GF-D8 (cell line): ENCODE results near the gene SH3RF2.
"Not testable (repeated sequence)": the region's sequence is repeated elsewhere in the genome, so short reads cannot be mapped to it uniquely, and the experiment has no call there.

Experiments used
- DNase-seq: peaks from one replicate; lab custom pipeline; 2025; lab: John Stamatoyannopoulos, UW

Gene SH3RF2

GRCh38 chr5:145936401-145937131 lies at the start of gene SH3RF2:
Gene SH3RF2, plus strand, starts transcription at chr5:145936578. Its CDS starts 1,351 bp downstream, at chr5:145937929.
- DNase-seq = no peak

DNA sequence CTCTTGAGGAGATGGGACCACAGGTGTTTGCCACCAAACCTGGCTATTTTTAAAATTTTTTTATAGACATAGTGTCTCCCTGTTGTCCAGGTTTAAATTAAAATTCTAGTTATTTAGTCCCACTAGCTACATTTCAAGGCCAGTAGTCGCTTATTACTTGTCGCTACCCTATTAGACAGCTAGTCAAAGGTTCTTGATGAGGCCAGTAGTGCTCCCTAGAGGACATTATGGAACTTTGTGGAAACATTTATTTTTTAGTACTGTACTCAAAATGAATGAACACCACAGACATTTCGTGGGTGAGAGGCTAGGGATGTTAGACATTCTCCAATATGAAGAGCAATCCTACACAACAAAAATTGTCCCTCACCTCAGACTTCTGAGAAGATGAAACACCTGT lies 49.2 kb upstream of the SH3RF2 start:
- no peak for DNase-seq

- no peak for DNase-seq
Measured at GRCh38 chr5:145887976-145888574, 48.3 kb upstream of the SH3RF2 start.

- no peak for DNase-seq
Measured at GRCh38 chr5:145889611-145890010, 46.8 kb upstream of the SH3RF2 start.

GRCh38 chr5:145891378-145891777 lies 45.0 kb upstream of the SH3RF2 start:
- not testable (repeated sequence) for DNase-seq

DNA sequence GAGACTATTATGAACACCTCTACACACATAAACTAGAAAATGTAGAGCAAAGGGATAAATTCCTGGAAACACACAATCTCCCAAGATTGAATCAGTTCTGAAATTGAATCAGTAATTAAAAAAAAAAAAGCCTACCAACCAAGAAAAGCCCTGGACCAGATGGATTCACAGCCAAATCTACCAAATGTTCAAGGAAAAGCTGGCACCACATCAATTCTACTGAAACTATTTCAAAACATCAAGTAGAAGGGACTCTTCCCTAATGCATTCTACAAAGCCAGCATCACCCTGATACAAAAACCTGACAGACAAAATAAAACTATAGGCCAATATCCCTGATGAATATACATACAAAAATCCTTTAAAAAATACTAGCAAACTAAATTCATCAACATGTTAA lies 38.2 kb upstream of the SH3RF2 start:
- DNase-seq = no peak

DNA sequence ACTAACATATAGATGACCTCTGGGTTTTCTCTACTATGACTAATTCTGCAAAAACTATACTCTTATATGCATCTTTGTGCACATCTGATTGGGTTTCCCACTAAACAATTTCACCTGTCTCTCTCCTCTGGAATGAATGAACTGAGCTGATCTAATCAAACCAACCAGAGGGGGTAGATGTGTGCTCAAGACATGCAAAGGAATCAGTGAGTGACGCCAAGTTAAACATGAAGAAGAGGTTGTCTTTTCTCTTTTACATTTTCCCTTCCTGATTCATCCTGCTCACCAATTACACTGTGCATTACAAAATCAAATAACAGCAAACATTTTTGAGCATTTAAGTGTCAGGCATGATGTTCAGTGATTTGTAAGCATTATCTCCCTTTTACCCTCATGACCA lies 34.0 kb upstream of the SH3RF2 start:
- no peak for DNase-seq

- no peak for DNase-seq
Measured at GRCh38 chr5:145903113-145903512, 33.3 kb upstream of the SH3RF2 start.

DNA sequence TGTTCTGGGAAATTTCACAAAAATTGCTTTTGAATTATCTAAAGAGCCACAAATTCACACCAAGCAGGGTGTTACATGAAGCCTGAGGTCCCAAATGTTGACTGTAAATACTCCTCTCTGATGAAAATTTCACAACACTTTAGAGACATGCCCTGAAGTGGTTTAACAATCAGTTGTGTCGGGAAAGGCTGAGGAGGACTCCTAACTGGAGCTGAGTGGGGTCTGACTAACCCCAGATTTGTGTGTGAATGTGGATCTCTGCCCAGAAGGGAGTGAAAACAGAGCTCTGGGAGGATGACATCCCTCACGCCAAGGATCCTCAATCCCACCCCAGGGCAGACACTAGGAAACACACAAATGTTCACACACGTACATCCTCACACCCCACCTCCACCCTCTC lies 32.5 kb upstream of the SH3RF2 start:
- no peak for DNase-seq

- DNase-seq = no peak
Measured at GRCh38 chr5:145904743-145905142, 31.6 kb upstream of the SH3RF2 start.

- no peak for DNase-seq
Measured at GRCh38 chr5:145906401-145906800, 30.0 kb upstream of the SH3RF2 start.

GRCh38 chr5:145908206-145908960 lies 28.0 kb upstream of the SH3RF2 start:
- no peak for DNase-seq

- no peak for DNase-seq
Measured at GRCh38 chr5:145911164-145911563, 25.2 kb upstream of the SH3RF2 start.

DNA sequence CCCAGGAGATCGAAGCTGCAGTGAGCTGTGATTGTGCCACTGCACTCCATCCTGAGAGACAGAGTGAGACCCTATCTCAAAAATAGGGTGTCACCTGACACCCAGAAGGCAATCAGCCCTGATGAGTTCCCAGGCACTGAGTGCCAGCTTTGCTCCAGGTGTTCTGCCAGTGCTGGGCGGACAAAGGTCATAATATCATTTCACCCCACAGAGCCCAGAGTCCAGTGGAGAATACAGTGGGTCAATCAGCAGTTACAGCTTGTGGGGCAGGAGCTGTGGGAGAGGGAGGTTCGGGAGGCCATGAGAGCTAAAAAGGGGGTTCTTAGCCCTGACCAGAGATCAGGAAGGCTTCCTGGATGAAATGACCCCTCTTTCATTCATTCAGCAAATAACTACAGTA lies 24.4 kb upstream of the SH3RF2 start:
- DNase-seq = no peak

DNA sequence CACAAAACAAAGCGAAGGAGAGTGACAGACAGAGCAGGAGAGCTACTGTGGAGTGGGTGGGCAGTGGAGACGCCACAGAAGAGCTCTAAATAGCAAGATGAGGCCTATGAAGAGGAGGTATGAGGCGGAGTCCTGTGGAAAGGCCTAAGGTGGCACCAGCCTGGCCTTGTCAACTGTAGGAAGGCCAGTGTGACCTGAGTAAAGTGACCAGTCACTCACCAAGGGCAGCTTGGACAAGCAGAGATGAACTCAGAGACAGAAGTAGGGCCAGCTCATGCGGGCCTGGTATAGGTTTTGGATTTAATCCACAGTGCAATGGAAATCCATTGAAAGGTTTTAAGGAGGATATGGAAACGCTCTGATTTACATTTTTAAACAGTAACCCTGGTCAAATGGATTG lies 23.8 kb upstream of the SH3RF2 start:
- no peak for DNase-seq

- no peak for DNase-seq
Measured at GRCh38 chr5:145913701-145914100, 22.7 kb upstream of the SH3RF2 start.

- no peak for DNase-seq
Measured at GRCh38 chr5:145915970-145916638, 20.3 kb upstream of the SH3RF2 start.

DNA sequence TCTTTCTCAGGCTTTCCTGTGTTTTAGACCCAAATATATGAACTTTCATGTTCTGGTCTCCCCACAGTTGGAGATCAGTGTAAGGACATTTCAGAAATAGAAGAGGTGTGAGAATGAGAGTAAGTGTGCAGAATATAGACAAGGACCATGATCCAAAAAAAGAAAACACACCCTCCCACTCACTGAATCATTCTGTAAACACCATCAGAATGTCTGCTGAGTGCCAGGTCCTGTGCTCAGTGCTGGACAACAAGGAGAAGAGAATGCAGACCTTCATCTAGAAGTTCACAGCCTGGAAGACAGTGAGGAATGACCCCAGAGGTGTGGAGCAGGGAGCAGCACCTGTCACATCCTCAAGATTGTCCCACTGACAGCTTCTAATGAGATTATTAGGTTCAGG lies 19.1 kb upstream of the SH3RF2 start:
- no peak for DNase-seq

GRCh38 chr5:145918397-145918796 lies 18.0 kb upstream of the SH3RF2 start:
- no peak for DNase-seq

- no peak for DNase-seq
Measured at GRCh38 chr5:145919413-145919812, 17.0 kb upstream of the SH3RF2 start.

- no peak for DNase-seq
Measured at GRCh38 chr5:145920542-145921210, 15.7 kb upstream of the SH3RF2 start.

- no peak for DNase-seq
Measured at GRCh38 chr5:145921211-145921610, 15.2 kb upstream of the SH3RF2 start.
